Ishikawa (cell line): ENCODE measurements around the gene TMEM184B.

Experiments used
- CEBPB ChIP-seq: IDR thresholded peaks from 2 replicates; pipeline ENCODE4 v1.6.1; 2012
- CREB1 ChIP-seq: IDR thresholded peaks from 2 replicates; pipeline ENCODE4 v1.6.1; 2012; ENCODE audit warnings: low read depth
- EGR1 ChIP-seq: IDR thresholded peaks from 2 replicates; pipeline ENCODE4 v1.6.1; 2012
- EP300 ChIP-seq: IDR thresholded peaks from 2 replicates; pipeline ENCODE4 v1.6.1; 2012; ENCODE audit warnings: borderline replicate concordance
- FOXM1 ChIP-seq: IDR thresholded peaks from 2 replicates; pipeline ENCODE4 v1.6.1; 2012; ENCODE audit warnings: low read depth, borderline replicate concordance
- MAX ChIP-seq: IDR thresholded peaks from 2 replicates; pipeline ENCODE4 v1.6.1; 2012
- NFIC ChIP-seq: IDR thresholded peaks from 2 replicates; pipeline ENCODE4 v1.6.1; 2012
- RAD21 ChIP-seq: IDR thresholded peaks from 2 replicates; pipeline ENCODE4 v1.6.1; 2012; ENCODE audit warnings: low read depth
- TAF1 ChIP-seq: IDR thresholded peaks from 2 replicates; pipeline ENCODE4 v1.6.1; 2012; ENCODE audit warnings: low read depth, mild to moderate bottlenecking
- TCF12 ChIP-seq: IDR thresholded peaks from 2 replicates; pipeline ENCODE4 v1.6.1; 2012; ENCODE audit warnings: low read depth
- TEAD4 ChIP-seq: IDR thresholded peaks from 2 replicates; pipeline ENCODE4 v1.6.1; 2012
- USF1 ChIP-seq: IDR thresholded peaks from 2 replicates; pipeline ENCODE4 v1.6.1; 2012
- YY1 ChIP-seq: IDR thresholded peaks from 2 replicates; pipeline ENCODE4 v1.6.1; 2012; ENCODE audit warnings: low read depth
- ZBTB7A ChIP-seq: IDR thresholded peaks from 2 replicates; pipeline ENCODE4 v1.6.1; 2012; ENCODE audit warnings: low read depth

- no peak for TF ChIP-seq TCF12
- no peak for TF ChIP-seq ZBTB7A
- TF ChIP-seq CEBPB, result no peak
- TF ChIP-seq FOXM1, result no peak
- no peak for TF ChIP-seq RAD21
- no peak for TF ChIP-seq CREB1
- no peak for TF ChIP-seq NFIC
- TF ChIP-seq MAX, result no peak
- no peak for TF ChIP-seq EP300
- no peak for TF ChIP-seq YY1
- TF ChIP-seq TEAD4, result no peak
- TF ChIP-seq TAF1, result no peak
- no peak for TF ChIP-seq USF1
- no peak for TF ChIP-seq EGR1
These were observed 58.9 kb downstream of the TMEM184B start for GRCh38 chr22:38213990-38214301.
